Glutamatergic neuron (in vitro differentiated cells): ENCODE measurements around the gene ZNHIT1. TPM values are rescaled to one million over a fixed set of nuclear protein-coding genes. Genes with fewer than 3 reads are reported as not detected.

Source experiments
- DNase-seq: peaks from one replicate; pipeline ENCODE4 v3.0.0; 2022
- H3K27ac Mint-ChIP-seq: one replicate; pipeline ENCODE4 v1.8.0; 2020; ENCODE audit warnings: mild to moderate bottlenecking, mixed read lengths, inconsistent platforms; ENCODE audit not compliant: unreplicated experiment
- H3K27me3 Mint-ChIP-seq: one replicate; pipeline ENCODE4 v1.8.0; 2020; ENCODE audit warnings: mild to moderate bottlenecking, moderate library complexity, mixed read lengths, inconsistent platforms; ENCODE audit not compliant: unreplicated experiment
- H3K36me3 Mint-ChIP-seq: one replicate; pipeline ENCODE4 v1.8.0; 2020; ENCODE audit warnings: mild to moderate bottlenecking, mixed read lengths, inconsistent platforms; ENCODE audit not compliant: unreplicated experiment
- H3K4me1 Mint-ChIP-seq: one replicate; pipeline ENCODE4 v1.8.0; 2020; ENCODE audit warnings: mild to moderate bottlenecking, low read depth, mixed read lengths, inconsistent platforms; ENCODE audit not compliant: unreplicated experiment
- H3K4me3 Mint-ChIP-seq: one replicate; pipeline ENCODE4 v1.8.0; 2020; ENCODE audit warnings: mild to moderate bottlenecking, mixed read lengths, inconsistent platforms; ENCODE audit not compliant: unreplicated experiment
- H3K9me3 Mint-ChIP-seq: one replicate; pipeline ENCODE4 v1.8.0; 2020; ENCODE audit warnings: mild to moderate bottlenecking, moderate library complexity, mixed read lengths, inconsistent platforms; ENCODE audit not compliant: unreplicated experiment
- CTCF ChIP-seq: fragments of 200-600 bp; sonication (generic); IDR thresholded peaks from one replicate; pipeline ENCODE4 v1.5.0; 2021; ENCODE audit not compliant: partially characterized antibody, unreplicated experiment
- total RNA-seq: library from RNA; stranded (reverse); fragmentation: NEBNext Ultra II Directional; extraction: Animal tissue kit (Norgen Biotek cat#: 25700); gene quantifications from one replicate; pipeline ENCODE4 v1.2.1, GENCODE V29; 2021; ENCODE audit not compliant: unreplicated experiment

Gene ZNHIT1
- total RNA-seq, 1 donor from 2014 or later, result 60.8 TPM

DNA sequence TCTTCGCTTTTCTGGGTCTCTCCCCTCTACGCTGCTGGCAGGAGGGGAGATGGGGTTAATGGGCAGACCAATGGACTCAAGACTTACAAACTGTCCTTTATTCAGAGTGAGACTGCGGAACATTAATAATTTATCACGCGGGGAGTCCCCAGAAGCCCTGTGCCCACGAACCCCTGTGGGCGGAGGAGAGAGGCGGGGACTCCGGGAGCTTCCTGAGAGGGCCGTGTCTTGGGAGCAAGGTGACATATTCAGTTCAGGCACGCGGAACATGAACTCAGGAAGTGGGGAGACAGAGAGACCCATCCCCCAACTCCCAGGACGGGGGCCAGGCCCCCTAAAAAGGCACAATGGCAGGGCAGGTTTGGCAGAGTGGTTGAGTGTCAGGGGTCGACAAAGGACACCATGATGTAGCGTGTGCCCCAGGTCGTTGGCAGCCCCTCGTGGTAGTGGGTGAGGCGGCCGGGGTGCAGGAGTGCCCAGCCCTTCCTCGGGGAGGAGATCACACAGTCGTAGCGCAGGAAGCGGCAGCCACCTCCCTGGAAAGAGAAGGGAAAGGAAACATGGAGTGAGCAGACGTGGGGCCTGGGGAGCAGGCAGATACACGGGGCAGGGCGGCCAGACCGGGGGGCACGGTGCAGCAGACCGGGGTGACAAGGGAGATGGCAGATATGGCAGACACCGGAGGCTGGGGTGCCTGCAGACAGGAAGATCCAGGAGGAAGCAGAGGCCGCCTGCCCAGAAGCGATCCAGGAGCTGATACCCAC, 11.9 kb upstream of the ZNHIT1 start:
- Mint-ChIP-seq H3K27me3 (peaks cover 8% of the 10 kb centered on the region), H3K4me1 (no peaks in the 10 kb centered on the region), H3K4me3 (no peak overlapping the region)

DNA sequence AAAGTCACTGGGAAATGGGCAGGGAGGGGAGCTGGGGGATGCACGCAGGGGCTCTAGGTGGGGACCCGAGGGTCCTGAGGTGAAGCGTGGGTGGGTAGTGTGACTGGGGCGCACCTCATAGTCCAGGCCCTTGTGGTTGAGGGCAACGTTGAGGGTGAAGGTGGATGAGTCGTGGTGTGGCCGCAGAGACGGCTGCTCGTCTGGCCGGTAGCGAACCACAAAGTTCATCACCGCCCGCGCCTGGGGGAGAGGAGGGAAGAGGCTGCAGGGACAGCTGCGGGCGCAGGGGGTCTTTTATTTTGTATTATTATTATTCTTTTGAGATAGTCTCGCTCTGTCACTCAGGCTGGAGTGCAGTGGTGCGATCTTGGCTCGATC, 11.3 kb upstream of the ZNHIT1 start:
- DNase-seq, result no peak
- no peaks in the 10 kb centered on the region for H3K4me1 Mint-ChIP-seq

More for the DNA sequence above, 11.9 kb upstream of the ZNHIT1 start:
- DNase-seq, result no peak
- Mint-ChIP-seq H3K9me3 (peaks cover 2% of the 10 kb centered on the region), H3K36me3 (no peaks in the 10 kb centered on the region), H3K27ac (no peak overlapping the region)
- TF ChIP-seq CTCF, result no peak

DNA sequence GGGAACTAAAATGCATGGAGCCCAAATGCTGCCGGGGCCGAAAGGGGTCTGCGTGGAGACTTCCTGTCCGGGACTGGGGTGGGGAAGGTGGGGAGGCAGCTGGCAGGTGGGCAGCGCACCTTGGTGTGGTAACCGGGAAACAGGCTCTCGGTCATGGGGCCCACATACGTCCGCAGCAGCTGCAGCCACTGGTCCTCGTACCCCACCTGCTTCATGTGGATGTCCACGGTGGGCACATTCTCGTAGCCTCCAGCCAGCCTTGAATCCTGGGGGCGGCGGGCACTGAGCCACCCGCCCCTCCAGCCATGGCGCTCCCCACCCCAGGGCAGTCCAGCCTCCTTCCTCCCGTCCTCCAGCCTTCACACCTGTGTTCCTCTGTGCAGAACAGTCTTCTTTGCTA, 10.5 kb upstream of the ZNHIT1 start:
- no peak overlapping the region for H3K27ac Mint-ChIP-seq
- no peak overlapping the region for H3K4me3 Mint-ChIP-seq
- no peak for DNase-seq
- TF ChIP-seq CTCF, result no peak
- H3K27me3 Mint-ChIP-seq, result peaks cover 8% of the 10 kb centered on the region
- no peaks in the 10 kb centered on the region for H3K4me1 Mint-ChIP-seq
- H3K9me3 Mint-ChIP-seq, result peaks cover 2% of the 10 kb centered on the region
- no peaks in the 10 kb centered on the region for H3K36me3 Mint-ChIP-seq

More for the DNA sequence above, 11.3 kb upstream of the ZNHIT1 start:
- H3K27me3 Mint-ChIP-seq, result peaks cover 8% of the 10 kb centered on the region
- no peak for TF ChIP-seq CTCF
- peaks cover 2% of the 10 kb centered on the region for H3K9me3 Mint-ChIP-seq
- no peaks in the 10 kb centered on the region for H3K36me3 Mint-ChIP-seq
- H3K4me3 Mint-ChIP-seq, result no peak overlapping the region
- no peak overlapping the region for H3K27ac Mint-ChIP-seq

DNA sequence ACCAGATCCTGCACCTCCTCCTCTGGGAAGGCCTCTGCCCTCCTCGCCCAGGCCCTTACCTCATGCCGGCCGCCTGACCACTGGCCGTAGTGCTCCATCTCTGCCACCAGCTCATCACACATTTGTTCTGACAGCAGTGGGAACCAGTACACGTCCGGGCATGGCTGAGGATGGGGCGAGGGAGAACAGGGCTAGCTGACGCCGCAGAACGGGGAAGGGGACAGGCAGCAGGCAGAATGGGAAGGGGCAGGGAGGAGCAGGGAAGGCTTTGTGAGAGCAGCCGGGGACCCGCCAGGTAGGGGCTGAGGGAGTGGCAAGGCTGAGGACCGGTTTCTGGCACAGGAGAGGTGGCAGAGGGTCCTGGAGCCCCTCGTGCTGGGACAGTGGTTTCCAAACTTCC, 9.2 kb upstream of the ZNHIT1 start:
- H3K27ac Mint-ChIP-seq, result no peak overlapping the region
- no peaks in the 10 kb centered on the region for H3K36me3 Mint-ChIP-seq
- TF ChIP-seq CTCF, result no peak
- no peaks in the 10 kb centered on the region for H3K4me1 Mint-ChIP-seq
- H3K27me3 Mint-ChIP-seq, result peaks cover 1% of the 10 kb centered on the region
- DNase-seq, result no peak
- peaks cover 2% of the 10 kb centered on the region for H3K9me3 Mint-ChIP-seq
- no peak overlapping the region for H3K4me3 Mint-ChIP-seq

GRCh38 chr7:101210143-101210542, 7.8 kb upstream of the ZNHIT1 start:
- H3K27me3 Mint-ChIP-seq, result peaks cover 1% of the 10 kb centered on the region
- DNase-seq, result no peak
- peaks cover 2% of the 10 kb centered on the region for H3K9me3 Mint-ChIP-seq
- no peaks in the 10 kb centered on the region for H3K4me1 Mint-ChIP-seq
- H3K36me3 Mint-ChIP-seq, result no peaks in the 10 kb centered on the region
- H3K27ac Mint-ChIP-seq, result no peak overlapping the region
- no peak overlapping the region for H3K4me3 Mint-ChIP-seq
- no peak for TF ChIP-seq CTCF
